HCT116 (cell line): ENCODE results near the gene PRKAG1. TPM values are rescaled to one million over a fixed set of nuclear protein-coding genes. Genes with fewer than 3 reads are reported as not detected.

Experiments
- ATAC-seq: fragments of 200-7000 bp; cut with Tn5 transposase; 2 replicates; pipeline ENCODE4 v1.9.1; 2020; ENCODE audit warnings: mild to moderate bottlenecking, moderate library complexity
- BruUV-seq: library from RNA; stranded (reverse); fragments of 400-500 nt; replicated peaks from 2 replicates; lab custom pipeline; 2021; lab: Mats Ljungman, UMichigan
- CTCF ChIA-PET: fragments of 300-600 bp; sonication (Branson Sonifier 250); formaldehyde crosslinking; loops from one replicate; lab custom pipeline; 2021; ENCODE audit warnings: antibody characterized with exemption; lab: Charles Lee
- POLR2A ChIA-PET: fragments of 300-600, 350-600 bp; sonication (Branson Sonifier 250); formaldehyde crosslinking; loops from one replicate; lab custom pipeline; 2021; ENCODE audit warnings: antibody characterized with exemption; lab: Charles Lee
- RAD21 ChIA-PET, 2 experiments: fragments of 300-600 bp; sonication (Branson Sonifier 250); formaldehyde crosslinking; loops; one replicate each; lab custom pipeline; 2023; ENCODE audit warnings: low total read pairs in 2 of 2; ENCODE audit not compliant: uncharacterized antibody in 2 of 2, unreplicated experiment in 2 of 2, low non-redundant PET in 1 of 2; lab: Charles Lee
- DNase-seq: peaks from one replicate; pipeline ENCODE4 v3.0.0-alpha.2; 2010; ENCODE audit warnings: low read depth, low spot score
- H2AFZ ChIP-seq: fragments of 200-600 bp; shearing (Covaris generic), sonication (generic); 2 replicates; pipeline ENCODE4 v1.6.1; 2017; ENCODE audit warnings: low read depth, mixed run types, mixed read lengths, antibody characterized with exemption, low read length; ENCODE audit not compliant: poor library complexity, severe bottlenecking
- H3K27ac ChIP-seq: 2 replicates; pipeline ENCODE4 v1.5.1; 2012; ENCODE audit warnings: low read depth, low read length
- H3K27me3 ChIP-seq: fragments of 200-600 bp; sonication (generic); 2 replicates; pipeline ENCODE4 v1.6.1; 2016; ENCODE audit warnings: mixed run types, low read length, mixed read lengths; ENCODE audit not compliant: insufficient read depth
- H3K36me3 ChIP-seq, 2 experiments: fragments of 200-500 bp in 1 of 2; fragments of 200-600 bp in 1 of 2; sonication (Bioruptor generic) in 1 of 2; sonication (generic) in 1 of 2; 2 replicates each; pipeline versions ENCODE4 v1.5.1 to v1.6.1; 2014 to 2016; ENCODE audit warnings: low read length in 2 of 2, inconsistent platforms in 1 of 2, mixed read lengths in 1 of 2, mixed run types in 1 of 2; ENCODE audit not compliant: insufficient read depth in 2 of 2, control insufficient read depth in 1 of 2
- H3K4me1 ChIP-seq, 2 experiments: fragments of 200-600 bp in 1 of 2; sonication (generic) in 1 of 2; 2 replicates each; pipeline versions ENCODE4 v1.5.1 to v1.6.1; 2012 to 2017; ENCODE audit warnings: low read length in 2 of 2, inconsistent platforms in 1 of 2, mild to moderate bottlenecking in 1 of 2, mixed read lengths in 1 of 2, mixed run types in 1 of 2, moderate library complexity in 1 of 2; ENCODE audit not compliant: insufficient read depth in 2 of 2, control insufficient read depth in 1 of 2
- H3K4me2 ChIP-seq: fragments of 200-600 bp; sonication (generic); 2 replicates; pipeline ENCODE4 v1.6.1; 2017; ENCODE audit warnings: mixed run types, low read length, mixed read lengths
- H3K4me3 ChIP-seq, 2 experiments: fragments of 200-600 bp in 1 of 2; sonication (generic) in 1 of 2; replicated peaks in 1 of 2; 2 replicates each; pipeline ENCODE4 v1.5.1; 2011 to 2016; ENCODE audit warnings: low read length in 2 of 2, control low read depth in 1 of 2, low read depth in 1 of 2, mild to moderate bottlenecking in 1 of 2, mixed read lengths in 1 of 2, mixed run types in 1 of 2
- H3K79me2 ChIP-seq: fragments of 200-600 bp; sonication (generic); 2 replicates; pipeline ENCODE4 v1.6.1; 2017; ENCODE audit warnings: mild to moderate bottlenecking, mixed run types, low read length, moderate library complexity, mixed read lengths; ENCODE audit not compliant: insufficient read depth
- H3K9ac ChIP-seq: fragments of 200-600 bp; sonication (generic); 2 replicates; pipeline ENCODE4 v1.6.1; 2016; ENCODE audit warnings: low read length, mixed read lengths
- H3K9me2 ChIP-seq: fragments of 200-600 bp; sonication (generic), shearing (Covaris generic); 2 replicates; pipeline ENCODE4 v1.6.1; 2017; ENCODE audit warnings: mixed run types, mild to moderate bottlenecking, moderate library complexity; ENCODE audit not compliant: insufficient read depth
- H3K9me3 ChIP-seq, 2 experiments: fragments of 200-500 bp in 1 of 2; fragments of 200-600 bp in 1 of 2; sonication (Bioruptor generic) in 1 of 2; sonication (generic) in 1 of 2; 2 replicates each; pipeline ENCODE4 v1.6.1; 2014 to 2017; ENCODE audit warnings: low read length in 2 of 2, mixed read lengths in 2 of 2, inconsistent platforms in 1 of 2, low read depth in 1 of 2, mild to moderate bottlenecking in 1 of 2, mixed run types in 1 of 2, moderate library complexity in 1 of 2; ENCODE audit not compliant: control insufficient read depth in 1 of 2, insufficient read depth in 1 of 2
- H4K20me1 ChIP-seq: fragments of 200-600 bp; sonication (generic), shearing (Covaris generic); 2 replicates; pipeline ENCODE4 v1.6.1; 2017; ENCODE audit warnings: mixed run types, mild to moderate bottlenecking, moderate library complexity; ENCODE audit not compliant: insufficient read depth
- CBX3 ChIP-seq: IDR thresholded peaks from 2 replicates; pipeline ENCODE4 v1.6.1; 2012; ENCODE audit warnings: low read depth
- CEBPB ChIP-seq: IDR thresholded peaks from 2 replicates; pipeline ENCODE4 v1.6.1; 2012; ENCODE audit warnings: low read depth
- EZH2phosphoT487 ChIP-seq: fragments of 200-600 bp; IDR thresholded peaks from 2 replicates; pipeline ENCODE4 v1.6.1; 2018; ENCODE audit warnings: antibody characterized with exemption, borderline replicate concordance
- FOSL1 ChIP-seq: IDR thresholded peaks from 2 replicates; pipeline ENCODE4 v1.6.1; 2012; ENCODE audit warnings: low read depth
- POLR2A ChIP-seq: IDR thresholded peaks from 2 replicates; pipeline ENCODE4 v1.7.0; 2011; ENCODE audit warnings: borderline replicate concordance; ENCODE audit not compliant: insufficient read depth, insufficient read length; ENCODE audit errors: extremely low read depth
- RAD21 ChIP-seq: IDR thresholded peaks from 2 replicates; pipeline ENCODE4 v1.6.1; 2012; ENCODE audit warnings: low read depth, mild to moderate bottlenecking
- SP1 ChIP-seq: IDR thresholded peaks from 2 replicates; pipeline ENCODE4 v1.6.1; 2012; ENCODE audit warnings: low read depth
- TCF7L2 ChIP-seq: IDR thresholded peaks from 2 replicates; pipeline ENCODE4 v1.7.0; 2011; ENCODE audit warnings: borderline replicate concordance, inconsistent platforms; ENCODE audit not compliant: insufficient read depth, insufficient read length; ENCODE audit errors: extremely low read depth
- YY1 ChIP-seq: IDR thresholded peaks from 2 replicates; pipeline ENCODE4 v1.6.1; 2011; ENCODE audit warnings: low read length, low read depth, moderate library complexity, mild to moderate bottlenecking; ENCODE audit not compliant: insufficient replicate concordance; ENCODE audit errors: extremely low read depth
- ZFX ChIP-seq: fragments of 450-650 bp; IDR thresholded peaks from 2 replicates; pipeline ENCODE4 v1.6.1; 2017
- intact Hi-C: fragments of 100-400 bp; cut with micrococcal nuclease; formaldehyde crosslinking; loops from 2 replicates; pipeline ENCODE4 v1.10.0; 2022
- total RNA-seq: library from RNA; stranded (reverse); gene quantifications from one replicate; pipeline ENCODE4 v1.2.1, GENCODE V29; 2021; ENCODE audit not compliant: unreplicated experiment
- TF ChIP-seq, protein P1 (sequence below): IDR thresholded peaks from 2 replicates; pipeline ENCODE4 v1.6.1; 2012
- TF ChIP-seq, protein P2 (sequence below): IDR thresholded peaks from 2 replicates; pipeline ENCODE4 v1.6.1; 2012

The PRKAG1 gene
- total RNA-seq, 1 experiment from 2014 or later: 64.6 TPM

DNA sequence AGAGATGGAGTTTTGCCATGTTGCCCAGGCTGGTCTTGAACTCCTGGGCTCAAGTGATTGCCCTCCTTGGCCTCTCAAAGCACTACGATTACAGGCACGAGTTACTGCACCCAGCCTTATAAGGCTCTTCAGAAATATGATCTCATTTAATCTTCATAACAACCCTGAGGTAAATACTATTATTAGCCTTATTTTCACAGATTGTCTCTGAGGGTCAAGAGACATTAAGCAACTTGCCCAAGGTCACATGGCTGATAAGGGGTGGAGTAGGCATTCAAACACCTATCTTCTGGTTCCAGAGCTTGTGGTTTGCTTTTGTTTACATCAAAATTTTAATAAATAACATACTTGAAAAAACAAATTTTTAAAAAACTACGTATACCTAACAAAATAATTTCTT lies 5.1 kb downstream of the PRKAG1 start:
- peaks cover 13 to 16% of the 10 kb centered on the region in 2 experiments for H3K4me1 ChIP-seq
- H3K79me2 ChIP-seq: peaks cover 11% of the 10 kb centered on the region; the same call in 1 of the 2 replicates
- POLR2A ChIA-PET: no interaction called here
- H3K9ac ChIP-seq: no peak overlapping the region
- no TSS peak for BruUV-seq
- CTCF ChIA-PET: interaction anchor here (1.4 to 2.0 kb wide), 2 partner anchors 15 to 25 kb away, joined by 4 to 5 read pairs; partner anchors contain the start of gene DDN
- TF ChIP-seq FOSL1 (no peak), TCF7L2 (no peak), YY1 (no peak), RAD21 (no peak), POLR2A (no peak), ZFX (no peak), CEBPB (no peak), EZH2phosphoT487 (no peak), CBX3 (no peak), SP1 (no peak)
- TF ChIP-seq, protein P1, sequence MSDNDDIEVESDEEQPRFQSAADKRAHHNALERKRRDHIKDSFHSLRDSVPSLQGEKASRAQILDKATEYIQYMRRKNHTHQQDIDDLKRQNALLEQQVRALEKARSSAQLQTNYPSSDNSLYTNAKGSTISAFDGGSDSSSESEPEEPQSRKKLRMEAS: no peak
- TF ChIP-seq, protein P2, sequence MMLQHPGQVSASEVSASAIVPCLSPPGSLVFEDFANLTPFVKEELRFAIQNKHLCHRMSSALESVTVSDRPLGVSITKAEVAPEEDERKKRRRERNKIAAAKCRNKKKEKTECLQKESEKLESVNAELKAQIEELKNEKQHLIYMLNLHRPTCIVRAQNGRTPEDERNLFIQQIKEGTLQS: no peak
- no peak overlapping the region for H3K4me2 ChIP-seq
- H2AFZ ChIP-seq: no peak overlapping the region
- no peaks in the 10 kb centered on the region for H4K20me1 ChIP-seq
- H3K36me3 ChIP-seq: peaks cover 4 to 5% of the 10 kb centered on the region in 2 experiments; a peak in 2 of 4 replicates
- ATAC-seq (no peak), DNase-seq (no peak)
- H3K27ac ChIP-seq: no peak overlapping the region
- H3K27me3 ChIP-seq: no peaks in the 10 kb centered on the region
- intact Hi-C loops: no loop called here
- no peak overlapping the region for H3K4me3 ChIP-seq
- no peaks in the 10 kb centered on the region for H3K9me3 ChIP-seq
- H3K9me2 ChIP-seq: no peaks in the 10 kb centered on the region
- RAD21 ChIA-PET: no interaction called here
